T-helper 2 cell (primary cell): ENCODE data around the gene PPP1R7.
"Not testable (repeated sequence)": the region's sequence is repeated elsewhere in the genome, so short reads cannot be mapped to it uniquely, and the experiment has no call there.

Source experiments
- DNase-seq, 5 experiments: peaks; one replicate each; pipeline versions ENCODE4 v3.0.0 to v3.0.0-alpha.2; 2012 to 2022
- total RNA-seq, 2 donors: gene quantifications; one replicate each; lab custom pipeline; 2026; lab: John Stamatoyannopoulos, UW

The PPP1R7 gene
- 33.4 to 47.7 reads per million in 2 donors for total RNA-seq

- DNase-seq, result peak; percentile 88 to 97 (median 92)
Observed at GRCh38 chr2:241149925-241150659, at the start of gene PPP1R7. Gene PPP1R7, plus strand, starts transcription at chr2:241150467. Its CDS starts 29 bp downstream, at chr2:241150496.

- DNase-seq, result peak; percentile 77 to 93 (median 81)
Observed at GRCh38 chr2:241102239-241102803, 47.9 kb upstream of the PPP1R7 start, which contains the start of gene MTERF4. Gene MTERF4, minus strand, starts transcription at chr2:241102287. Its CDS starts 14 bp downstream, at chr2:241102273.

GRCh38 chr2:241103176-241103595 lies 47.1 kb upstream of the PPP1R7 start:
- DNase-seq, result no peak

- not testable (repeated sequence) for DNase-seq
Observed at GRCh38 chr2:241104611-241105010, 45.7 kb upstream of the PPP1R7 start.

GRCh38 chr2:241105641-241106040 lies 44.6 kb upstream of the PPP1R7 start:
- DNase-seq, result no peak

GRCh38 chr2:241107031-241107783 lies 43.1 kb upstream of the PPP1R7 start:
- no peak for DNase-seq

GRCh38 chr2:241108271-241109209 lies 41.7 kb upstream of the PPP1R7 start:
- peak in 2 of 5 experiments; percentile 60 to 80 for DNase-seq

GRCh38 chr2:241109210-241110088 lies 40.8 kb upstream of the PPP1R7 start:
- DNase-seq, result peak in 1 of 5 experiments; percentile 71

- DNase-seq, result no peak
Observed at GRCh38 chr2:241110089-241110606, 40.1 kb upstream of the PPP1R7 start.

- DNase-seq, result peak in 1 of 5 experiments; percentile 44
Observed at GRCh38 chr2:241110607-241111439, 39.4 kb upstream of the PPP1R7 start.

GRCh38 chr2:241111440-241111805 lies 38.8 kb upstream of the PPP1R7 start:
- peak in 2 of 5 experiments; percentile 39 to 65 for DNase-seq

- DNase-seq, result peak in 1 of 5 experiments; percentile 46
Observed at GRCh38 chr2:241112046-241112445, 38.2 kb upstream of the PPP1R7 start.

- peak in 3 of 5 experiments; percentile 38 to 58 (median 55) for DNase-seq
Observed at GRCh38 chr2:241112592-241112991, 37.7 kb upstream of the PPP1R7 start.

GRCh38 chr2:241114836-241115235 lies 35.4 kb upstream of the PPP1R7 start:
- no peak for DNase-seq

GRCh38 chr2:241115361-241115760 lies 34.9 kb upstream of the PPP1R7 start:
- no peak for DNase-seq

GRCh38 chr2:241116606-241117560 lies 33.4 kb upstream of the PPP1R7 start:
- DNase-seq, result no peak

GRCh38 chr2:241118737-241119505 lies 31.3 kb upstream of the PPP1R7 start:
- DNase-seq, result no peak

- DNase-seq, result no peak
Observed at GRCh38 chr2:241120440-241120839, 29.8 kb upstream of the PPP1R7 start.
